Hindlimb muscle (tissue), 1 donor: ENCODE measurements around the gene NID2. TPM values are rescaled to one million over a fixed set of nuclear protein-coding genes. Genes with fewer than 3 reads are reported as not detected.

Source experiments
- DNase-seq: peaks from one replicate; pipeline ENCODE4 v3.0.0-alpha.2; 2013
- polyA plus RNA-seq: library from polyadenylated mRNA; unstranded; fragments of 120-200 nt; gene quantifications from one replicate; pipeline ENCODE4 v1.2.1, GENCODE V29; 2013; ENCODE audit not compliant: insufficient read length

The NID2 gene
- polyA plus RNA-seq, 1 donor = 86.3 TPM

DNA sequence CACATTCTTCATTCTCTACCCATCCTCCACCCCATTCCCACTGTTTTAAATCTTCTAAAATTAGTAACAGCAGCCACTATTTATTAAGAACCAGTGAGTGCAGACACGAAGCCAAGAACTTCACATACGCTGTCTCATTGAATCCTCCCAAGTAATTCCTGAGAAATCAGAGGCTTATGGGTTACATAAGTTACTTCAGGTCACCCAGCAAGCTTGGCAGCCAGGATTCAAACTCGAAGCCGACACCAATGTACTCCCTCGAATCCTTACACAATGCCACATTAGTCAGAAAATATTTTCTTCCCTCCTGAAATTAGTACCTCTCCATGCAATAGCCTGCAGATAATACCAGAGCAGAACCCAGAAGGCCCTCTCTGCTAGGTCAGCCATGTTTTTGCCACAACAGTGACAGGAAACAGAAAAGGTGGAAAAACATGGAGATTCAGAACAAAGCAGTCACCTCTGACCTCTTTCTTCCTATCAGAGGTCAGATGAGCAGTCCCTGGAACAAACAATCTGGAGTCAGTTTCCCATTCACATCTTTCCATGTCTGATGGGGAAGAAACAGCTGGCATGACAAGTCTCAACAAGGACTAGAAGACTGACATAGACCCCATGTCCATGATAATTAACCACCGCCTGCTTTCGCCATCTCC is 16.4 kb downstream of the NID2 start:
- DNase-seq = no peak

DNA sequence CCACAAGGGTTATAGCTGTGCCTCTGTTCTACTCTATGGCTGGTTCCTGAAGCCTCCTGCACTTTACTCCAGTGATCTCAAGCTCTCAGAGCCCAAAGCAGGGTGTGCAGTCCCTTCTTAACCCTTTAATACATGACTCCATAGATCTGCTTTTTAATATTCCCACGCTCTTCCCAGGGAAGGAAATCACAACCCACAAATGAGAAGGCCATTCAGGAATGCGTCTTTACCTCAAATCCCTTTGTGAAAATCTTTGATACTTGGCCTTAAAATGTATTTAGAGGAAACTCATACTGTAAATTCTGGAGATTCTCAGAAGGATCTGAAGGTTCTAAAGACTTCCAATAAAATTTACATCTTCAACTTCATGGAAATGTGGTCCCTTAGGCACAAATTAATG is 17.0 kb downstream of the NID2 start:
- DNase-seq = no peak

DNA sequence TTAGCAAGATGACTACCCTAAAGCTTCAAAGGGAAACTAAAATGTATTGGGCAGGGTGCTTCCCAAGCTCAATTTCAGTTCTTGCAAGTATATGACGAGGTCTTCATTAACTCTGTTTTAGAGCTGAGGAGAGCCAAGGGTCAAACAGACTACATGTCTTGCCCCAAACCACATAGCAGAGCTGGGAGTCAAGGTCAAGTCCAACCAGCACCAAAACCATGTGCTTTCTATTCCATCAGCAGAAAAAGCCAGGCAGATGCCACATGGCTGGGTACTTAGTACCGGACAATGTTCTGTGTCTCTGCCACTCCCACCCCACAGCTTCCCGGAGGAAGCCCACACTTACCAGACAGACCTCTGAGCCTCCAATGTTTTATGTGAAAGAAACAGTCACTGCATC is 17.6 kb downstream of the NID2 start:
- DNase-seq = no peak

DNA sequence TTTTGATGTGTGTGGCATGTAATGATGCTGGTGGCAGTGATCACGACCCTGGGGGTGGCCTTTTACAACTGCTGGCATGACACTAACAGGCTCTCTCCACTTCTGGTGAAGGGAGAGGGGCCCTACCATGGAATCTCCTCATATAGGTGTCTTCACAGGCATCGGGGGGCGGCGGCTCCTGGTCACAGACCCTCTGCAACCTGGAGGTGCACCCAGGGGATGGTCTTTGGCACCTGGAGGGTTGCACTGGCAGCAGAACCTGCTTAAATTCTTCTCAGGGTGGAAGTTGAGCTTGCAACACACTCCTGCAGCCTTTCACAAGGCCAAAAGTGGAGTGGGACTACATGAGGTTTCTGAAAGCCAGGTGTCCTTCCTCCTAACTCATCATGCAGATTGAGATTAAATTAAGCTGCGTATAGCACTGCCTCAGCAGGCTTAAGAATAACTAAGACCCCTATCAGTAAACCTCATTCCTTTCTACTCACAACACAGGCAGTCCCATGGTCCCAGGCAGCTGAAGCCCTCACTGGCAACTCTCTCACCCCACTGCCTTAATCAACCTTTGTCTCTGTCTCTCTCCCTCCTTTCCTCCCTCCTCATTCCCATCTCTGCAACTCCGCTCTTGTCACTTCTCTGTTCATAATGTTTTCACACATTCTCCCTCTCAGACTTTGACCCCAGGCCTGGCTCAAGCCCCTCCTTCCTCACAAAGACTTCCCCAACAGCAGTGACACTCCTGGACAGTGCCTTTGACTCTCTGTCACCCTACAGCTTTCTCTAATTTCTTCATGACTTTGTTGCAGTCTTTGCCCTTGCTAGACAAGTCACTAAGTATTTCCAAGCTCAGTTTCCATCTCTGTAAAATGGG is 18.9 kb downstream of the NID2 start:
- no peak for DNase-seq

DNA sequence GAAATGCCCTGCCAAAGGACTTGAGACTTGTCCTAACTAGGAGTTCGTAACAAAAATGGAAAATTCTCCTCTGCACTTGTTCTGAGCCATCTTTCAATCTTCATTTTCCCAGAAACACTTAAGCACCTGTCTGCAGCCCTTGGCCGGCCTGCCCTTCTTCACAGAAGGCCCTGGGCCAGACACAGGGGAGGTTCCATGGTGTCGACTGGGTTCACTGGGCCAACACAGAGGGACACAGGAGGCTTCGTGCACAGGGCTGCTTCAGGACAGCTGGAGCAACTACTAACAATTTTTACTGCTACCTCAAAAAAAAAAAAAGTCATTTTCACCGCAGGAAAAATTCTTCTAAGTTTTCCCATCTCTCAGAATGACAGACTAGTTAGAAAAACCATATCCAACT is 19.6 kb downstream of the NID2 start:
- DNase-seq = no peak

DNA sequence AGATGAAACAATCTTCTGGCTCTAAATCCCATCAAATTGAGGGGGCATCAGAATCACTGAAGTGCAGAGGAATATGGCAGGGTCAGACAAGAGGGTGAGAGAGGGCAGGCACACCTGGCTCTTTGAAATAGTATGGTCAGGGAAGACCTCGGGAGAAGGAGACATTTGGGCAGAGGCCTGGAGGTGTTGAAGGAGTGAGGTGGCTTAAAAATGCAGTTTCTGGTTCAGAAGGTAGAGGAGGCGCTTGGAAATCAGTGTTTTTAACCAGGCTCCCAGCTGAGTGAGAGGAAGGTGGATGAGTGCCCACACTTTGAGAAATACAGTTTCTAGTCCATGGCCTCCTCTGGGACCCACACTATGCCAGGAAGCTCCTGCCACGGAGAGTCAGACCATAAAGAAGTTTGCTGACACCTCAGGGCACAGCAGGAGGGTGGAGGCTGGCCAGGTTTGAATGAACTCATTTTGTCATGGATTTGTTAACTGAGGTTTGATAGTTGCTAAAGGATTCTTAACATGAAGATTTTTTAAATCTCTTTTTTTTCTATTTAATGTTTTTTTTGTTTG is 20.1 kb downstream of the NID2 start:
- DNase-seq = no peak

DNA sequence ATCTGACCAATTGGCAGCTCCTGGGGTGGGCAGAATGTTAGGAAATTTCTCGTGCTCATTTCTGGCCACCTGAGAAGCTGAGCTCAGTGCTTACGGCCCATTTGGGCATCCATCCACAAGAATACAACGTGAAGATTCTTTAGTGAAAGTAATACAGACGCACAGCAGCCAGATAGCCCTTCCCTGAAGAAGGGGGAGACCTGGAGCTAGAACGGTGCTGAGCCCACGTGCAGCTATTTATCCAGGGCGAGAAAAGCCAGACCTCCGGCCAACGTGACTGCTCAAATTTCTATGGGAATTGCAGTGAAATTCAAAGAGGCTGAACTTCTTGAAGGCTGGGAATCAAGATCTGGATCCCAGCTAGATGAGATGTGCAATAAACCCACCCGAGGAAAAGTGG is 20.7 kb downstream of the NID2 start:
- no peak for DNase-seq

DNA sequence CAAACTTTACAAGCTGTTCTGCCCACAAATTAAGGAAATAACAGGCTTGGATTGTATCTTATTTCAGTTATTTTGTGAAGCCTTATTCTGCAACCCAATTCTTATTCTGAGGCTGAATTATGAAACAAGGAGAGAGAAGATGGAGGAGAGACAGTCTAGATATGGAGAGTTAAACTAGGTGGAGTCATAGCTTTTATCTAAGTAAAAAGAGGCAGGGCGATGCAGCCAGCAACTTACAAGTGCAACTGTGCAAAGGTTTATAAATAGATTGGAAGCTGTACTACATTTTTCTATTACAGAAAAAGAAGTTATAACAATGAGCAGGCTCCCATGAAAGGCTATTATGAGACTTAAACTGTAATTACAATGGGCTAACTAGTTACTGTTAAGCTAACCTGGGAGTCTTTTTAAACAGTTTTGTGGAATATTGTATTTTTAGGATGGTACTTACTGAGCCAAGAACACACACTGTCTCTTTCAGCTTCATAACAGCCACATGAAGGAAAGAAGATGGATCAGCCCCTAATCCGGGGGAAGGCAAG is 22.4 kb downstream of the NID2 start:
- DNase-seq = no peak

DNA sequence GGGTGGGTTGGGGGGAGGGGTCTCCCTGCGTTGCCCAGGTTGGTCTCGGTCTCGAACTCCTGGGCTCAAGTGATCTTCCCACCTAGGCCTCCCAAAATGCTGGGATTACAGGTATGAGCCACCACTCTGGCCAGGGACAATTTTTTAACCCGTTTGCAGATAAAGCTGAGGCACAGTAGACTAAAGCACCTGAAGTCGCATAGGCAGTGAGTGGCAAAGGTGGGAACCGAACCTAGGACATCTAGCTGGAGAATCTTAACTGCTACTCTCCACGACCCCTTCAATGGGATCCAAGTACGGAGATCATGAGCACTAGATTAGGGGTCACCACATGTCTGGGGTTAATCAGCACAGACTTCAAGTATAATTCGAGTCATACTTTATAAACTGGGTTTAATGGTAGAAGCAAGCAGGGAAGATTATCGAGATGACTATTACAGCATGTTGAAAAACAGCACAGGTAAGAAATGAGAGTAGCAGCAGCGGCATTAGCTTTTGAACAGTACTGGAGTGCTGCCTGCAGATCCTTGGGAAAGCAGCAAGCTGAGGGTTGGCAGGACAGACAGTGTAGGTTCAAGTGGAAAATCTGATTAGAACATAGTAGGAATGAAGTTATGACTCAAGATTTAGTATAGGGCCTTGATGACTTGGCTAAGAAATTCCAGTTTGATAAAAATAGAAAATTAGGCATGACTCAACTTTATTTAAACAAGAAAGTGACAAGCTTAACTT is 23.9 kb downstream of the NID2 start:
- DNase-seq = no peak

DNA sequence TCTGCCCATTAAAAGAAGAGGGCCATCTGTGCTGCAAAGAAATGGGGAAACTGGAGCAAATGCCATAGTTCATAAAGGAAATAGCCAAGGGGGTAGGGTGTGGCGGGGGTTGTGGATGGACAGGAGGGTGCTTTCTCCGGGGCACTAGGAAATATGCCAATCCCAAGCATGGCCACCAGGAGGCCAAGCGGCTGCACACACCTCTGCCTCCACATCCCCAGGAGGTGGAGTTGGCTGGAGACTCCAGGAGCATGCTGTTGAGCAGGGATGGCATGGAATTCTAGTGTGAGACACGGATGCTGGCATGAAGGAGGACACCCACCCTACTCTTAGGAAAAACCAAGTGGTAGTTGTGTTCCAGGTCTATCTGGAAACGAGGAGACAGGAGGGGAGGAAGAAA is 25.2 kb downstream of the NID2 start:
- no peak for DNase-seq

DNA sequence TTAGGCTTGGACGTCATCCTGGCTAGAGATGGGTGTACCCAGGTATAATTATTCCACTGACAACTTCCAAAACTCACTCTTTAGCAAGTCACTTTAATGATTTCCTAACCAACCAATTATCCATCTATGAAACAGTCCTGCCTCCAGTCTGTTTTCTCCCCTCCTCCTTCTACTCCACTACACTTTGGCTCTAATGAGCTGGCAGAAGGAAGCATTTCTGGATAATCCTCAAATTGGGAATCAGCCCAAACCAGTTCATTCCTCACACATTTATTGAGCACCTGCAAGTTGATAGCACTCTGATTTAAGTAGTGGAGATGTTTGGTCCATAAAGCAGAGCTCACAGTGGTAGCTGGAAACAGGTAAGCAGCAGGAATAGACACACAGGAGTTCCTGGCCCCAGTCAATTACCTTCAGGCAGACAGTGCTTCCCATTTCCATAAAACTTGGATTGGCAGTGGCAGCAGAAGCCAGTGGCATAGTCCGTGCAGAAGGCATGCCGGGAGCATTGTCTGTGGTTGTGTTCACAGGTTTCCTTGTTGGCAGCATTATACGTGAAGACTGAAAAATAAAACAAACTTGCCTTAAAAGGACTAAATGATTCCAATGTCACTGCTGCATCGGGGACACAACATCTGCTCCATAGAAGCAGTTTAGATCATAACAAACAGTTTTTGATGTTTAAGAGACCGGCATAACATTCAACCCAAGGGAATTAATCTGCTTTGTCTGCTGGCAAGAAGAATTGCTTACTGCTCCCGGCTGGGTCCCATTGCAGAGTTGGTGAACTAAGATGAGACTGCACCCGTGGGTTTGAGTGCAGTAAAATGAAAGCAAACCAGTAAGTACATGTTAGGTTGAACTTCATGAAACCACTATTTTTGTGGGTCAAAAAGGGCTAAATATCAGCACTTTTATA is 26.2 kb downstream of the NID2 start:
- DNase-seq = no peak

DNA sequence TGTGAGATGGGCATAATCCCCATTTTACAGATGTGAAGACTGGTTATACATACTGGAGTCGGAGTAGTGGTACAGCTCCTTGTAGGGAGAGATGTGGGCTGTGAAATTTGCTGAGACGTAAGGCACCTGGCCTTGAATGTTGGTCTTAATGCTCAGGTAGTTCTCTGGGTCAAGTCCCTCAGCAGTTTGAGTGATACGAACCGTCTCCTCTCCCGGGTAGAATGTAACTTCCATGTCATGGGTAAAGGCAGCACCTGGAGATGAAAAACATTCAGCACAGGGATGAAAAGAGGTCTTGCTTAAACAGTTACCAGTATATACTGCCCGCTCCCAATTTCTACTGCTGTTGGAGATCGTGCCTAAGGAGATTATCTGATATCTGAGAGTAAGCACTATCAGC is 28.3 kb downstream of the NID2 start:
- no peak for DNase-seq

DNA sequence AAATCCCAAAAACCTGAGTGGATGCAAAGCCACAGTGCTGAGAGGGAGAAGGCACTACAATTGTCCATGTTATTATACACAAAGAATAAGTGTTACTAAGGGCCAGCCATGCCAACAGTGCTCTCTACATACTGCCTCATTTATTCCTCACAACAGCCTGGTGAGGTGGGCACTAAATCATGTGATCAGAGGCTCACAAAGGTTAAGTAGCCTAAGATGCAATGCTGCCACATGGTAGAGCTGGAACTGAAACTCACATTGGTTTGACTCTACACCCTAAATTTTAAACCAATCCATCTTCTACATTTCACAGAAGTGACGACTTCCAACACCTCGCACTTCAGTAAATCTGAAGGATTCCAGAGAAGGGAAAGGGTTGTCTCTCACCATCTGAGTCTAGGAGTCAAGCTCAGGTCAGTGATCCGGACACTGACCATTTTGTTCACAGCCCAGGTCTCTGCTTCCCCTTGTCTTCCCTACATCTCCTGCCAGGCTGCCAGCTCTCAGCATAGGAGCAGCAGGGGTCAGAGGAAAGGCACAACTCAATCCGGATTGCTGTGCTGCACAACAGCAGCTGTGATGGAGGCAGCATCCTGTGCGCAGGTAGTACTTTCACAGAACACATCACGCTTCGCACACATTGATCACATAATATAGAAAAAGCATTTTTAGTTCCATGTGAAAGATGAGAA is 29.6 kb downstream of the NID2 start:
- DNase-seq = no peak

DNA sequence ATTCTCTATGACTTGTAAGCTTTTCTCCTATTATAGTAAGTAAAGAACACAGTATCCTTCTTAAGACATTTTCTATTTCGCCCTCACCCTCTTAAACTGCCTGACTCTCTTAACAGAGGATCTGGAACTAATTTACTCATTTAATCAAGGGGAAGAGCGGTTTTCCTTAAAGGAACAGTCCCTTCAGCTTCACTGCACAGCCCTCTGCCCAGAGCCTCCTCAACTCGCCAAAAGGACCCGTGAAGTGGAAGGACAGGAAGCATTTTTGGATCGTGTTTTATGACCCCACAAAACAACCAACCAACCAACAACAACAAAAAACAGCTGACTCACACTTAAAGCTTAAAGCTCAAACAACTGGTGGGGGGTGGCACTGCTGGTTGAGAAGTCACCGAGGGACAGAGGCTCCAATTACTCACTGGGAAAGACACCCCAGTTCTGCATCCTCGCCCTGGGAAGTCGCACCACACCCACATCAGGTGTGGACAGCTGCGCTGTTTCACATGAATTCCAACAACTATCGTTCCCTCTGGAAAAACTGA is 35.7 kb downstream of the NID2 start:
- no peak for DNase-seq

DNA sequence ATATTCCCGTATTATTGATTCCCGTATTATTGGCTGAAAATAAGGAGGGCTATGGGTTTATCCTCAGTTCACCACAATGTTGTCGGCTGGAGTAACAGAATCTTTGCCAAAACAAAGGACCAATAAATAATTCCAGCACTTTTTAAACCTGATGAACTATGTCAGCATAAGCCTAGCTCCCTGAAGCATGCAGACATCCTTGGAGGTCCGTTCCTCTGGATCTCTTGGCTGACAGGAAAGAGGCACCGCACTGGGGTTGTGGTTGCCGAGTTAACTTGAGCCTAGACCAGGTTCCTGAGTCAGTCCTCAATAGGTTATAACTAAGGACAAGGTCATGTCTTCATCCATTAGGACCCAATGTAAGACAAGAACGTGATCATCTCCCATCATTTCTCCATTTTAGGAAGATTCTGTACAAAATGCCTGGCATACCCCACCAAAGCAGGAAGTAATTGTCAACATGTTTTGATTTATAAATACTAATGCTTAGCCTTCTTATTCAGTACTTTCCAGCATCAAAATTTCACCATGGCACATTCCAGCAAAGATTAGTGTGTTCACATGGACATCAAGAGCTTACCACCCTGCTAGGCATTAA is 36.6 kb downstream of the NID2 start:
- DNase-seq = no peak

DNA sequence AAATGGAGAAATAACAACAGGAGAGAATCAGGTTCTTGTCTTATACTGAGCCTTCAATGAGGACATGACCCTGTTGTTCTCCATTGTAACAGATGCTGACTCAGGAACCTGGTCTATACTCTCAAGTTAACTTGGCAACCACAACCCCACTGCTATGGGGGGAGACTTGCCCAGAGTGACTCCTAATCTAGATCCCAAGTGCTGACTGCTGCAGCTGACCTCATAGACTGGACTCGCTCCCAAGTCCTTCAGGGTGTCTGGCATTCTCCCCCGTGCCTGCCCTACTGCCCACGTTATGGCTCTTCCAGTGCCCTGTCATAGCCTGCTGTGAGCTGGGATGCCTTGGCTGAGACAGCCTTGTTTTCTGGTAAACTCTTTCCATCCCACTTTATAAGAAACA is 37.1 kb downstream of the NID2 start:
- no peak for DNase-seq

DNA sequence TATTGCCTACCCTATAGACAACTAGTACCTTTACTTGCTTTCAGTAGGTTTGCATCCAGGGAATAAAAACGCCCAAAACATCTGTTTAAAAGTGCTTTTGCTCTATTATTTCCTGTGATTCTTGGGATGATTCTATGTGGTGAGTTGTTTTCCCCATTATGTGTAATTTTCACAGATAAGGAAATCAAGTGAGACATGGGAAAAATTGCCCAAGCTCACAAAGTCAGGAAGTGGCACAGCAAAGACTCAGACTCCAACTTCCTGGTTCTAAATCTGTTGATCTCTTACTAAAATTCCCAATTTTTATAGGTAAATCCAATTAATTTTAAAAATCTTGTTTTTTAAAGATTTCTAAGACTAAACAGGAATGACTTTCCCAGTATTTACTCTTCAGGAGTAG is 39.0 kb downstream of the NID2 start:
- DNase-seq = no peak

DNA sequence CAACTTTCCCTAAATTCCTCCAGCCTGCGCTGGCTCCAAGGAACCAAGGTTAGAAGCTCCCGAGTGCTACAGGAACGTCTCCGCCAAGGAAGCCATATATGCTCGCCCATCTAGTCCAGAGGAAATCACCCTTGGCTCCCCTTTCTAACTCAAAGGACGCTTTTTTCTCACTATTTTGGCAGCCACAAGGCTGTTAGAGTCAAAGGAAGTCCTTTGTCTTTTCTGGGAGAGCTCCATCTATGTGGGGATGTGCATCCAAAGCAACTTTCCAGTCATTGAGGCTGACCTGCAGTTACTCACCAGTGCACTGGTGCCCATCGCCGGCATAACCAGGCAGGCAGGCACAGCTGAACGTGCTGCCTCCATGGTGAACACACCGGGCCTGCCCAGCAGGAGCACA is 42.0 kb downstream of the NID2 start:
- peak; percentile 51 for DNase-seq

DNA sequence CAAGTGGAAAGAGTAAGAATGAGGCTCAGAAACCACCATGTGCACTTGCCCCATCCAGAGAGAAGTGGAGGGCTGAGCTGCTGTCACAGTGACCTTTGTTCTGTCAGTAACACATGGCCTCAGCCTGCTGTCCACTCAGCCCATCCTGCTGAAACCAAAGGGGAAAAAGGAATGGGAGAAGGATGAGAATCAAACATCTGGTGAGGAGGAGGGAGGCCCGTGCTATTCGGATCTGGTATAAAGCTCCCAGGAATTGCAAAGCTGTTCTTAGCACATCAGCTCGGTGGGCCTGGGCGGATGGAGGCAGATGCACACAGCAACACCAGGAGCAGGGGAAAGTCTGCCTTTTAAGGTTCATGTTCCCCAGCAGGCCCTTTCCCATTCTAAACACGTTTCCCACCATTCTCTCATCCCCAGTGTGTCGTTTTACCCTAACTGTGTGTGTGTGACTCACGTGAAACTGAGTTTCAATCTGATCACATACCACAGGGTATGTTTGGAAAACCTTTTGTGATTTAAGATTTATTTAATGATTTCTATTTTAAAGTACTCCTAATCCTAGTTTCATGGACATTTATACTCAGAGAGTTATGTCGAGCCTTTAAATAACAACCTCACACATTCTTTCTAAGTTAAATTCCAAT is 42.7 kb downstream of the NID2 start:
- DNase-seq = no peak

DNA sequence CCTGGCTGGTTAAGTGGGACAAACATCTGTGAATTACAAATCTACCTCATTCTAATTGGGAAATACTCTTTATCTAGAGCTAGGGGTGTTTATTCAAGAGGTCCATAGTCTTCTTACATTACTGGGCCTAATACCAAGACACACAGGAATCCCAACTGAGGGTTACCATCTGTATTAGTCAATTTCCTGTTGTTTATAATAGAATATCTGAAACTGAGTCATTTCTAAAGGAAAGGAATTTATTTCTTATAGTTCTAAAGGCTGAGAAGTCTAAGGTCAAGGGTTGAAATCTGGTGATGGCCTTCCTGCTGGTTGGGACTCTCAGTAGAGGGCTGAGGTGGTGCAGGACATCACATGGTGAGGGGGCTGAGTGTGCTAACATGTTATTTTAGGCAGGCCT is 43.5 kb downstream of the NID2 start:
- no peak for DNase-seq
